Activated CD8-positive, alpha-beta T cell treated with anti-CD3 and anti-CD28 coated beads for 36 hours (primary cell): ENCODE data around the gene HSDL2. TPM values are rescaled to one million over a fixed set of nuclear protein-coding genes. Genes with fewer than 3 reads are reported as not detected.
A peak's percentile ranks its signal among the peaks of the same experiment; 100 is the strongest.
"Not testable (repeated sequence)": the region's sequence is repeated elsewhere in the genome, so short reads cannot be mapped to it uniquely, and the experiment has no call there.

ENCODE experiments used
- ATAC-seq: fragments of 200-7000 bp; cut with Tn5 transposase; one replicate; pipeline ENCODE4 v1.10.0; 2021; ENCODE audit warnings: mild to moderate bottlenecking, moderate library complexity
- CTCF ChIA-PET: fragments of 350-600 bp; sonication (Branson Sonifier 250); formaldehyde crosslinking; loops from one replicate; lab custom pipeline; 2021; ENCODE audit warnings: antibody characterized with exemption; lab: Charles Lee
- POLR2A ChIA-PET: fragments of 350-600 bp; sonication (Branson Sonifier 250); formaldehyde crosslinking; loops from one replicate; lab custom pipeline; 2021; ENCODE audit warnings: antibody characterized with exemption; lab: Charles Lee
- DNase-seq: peaks from one replicate; pipeline ENCODE4 v3.0.0-alpha.2; 2020
- H3K27ac Mint-ChIP-seq: one replicate; pipeline ENCODE4 v1.8.0; 2021; ENCODE audit warnings: mild to moderate bottlenecking, mixed read lengths
- H3K27me3 Mint-ChIP-seq: one replicate; pipeline ENCODE4 v1.8.0; 2021; ENCODE audit warnings: mixed read lengths
- H3K36me3 Mint-ChIP-seq: one replicate; pipeline ENCODE4 v1.8.0; 2021; ENCODE audit warnings: low read depth, mixed read lengths
- H3K4me1 Mint-ChIP-seq: one replicate; pipeline ENCODE4 v1.8.0; 2021; ENCODE audit warnings: low read depth, mixed read lengths
- H3K4me3 Mint-ChIP-seq: one replicate; pipeline ENCODE4 v1.8.0; 2021; ENCODE audit warnings: mild to moderate bottlenecking, moderate library complexity, mixed read lengths
- H3K9me3 Mint-ChIP-seq: one replicate; pipeline ENCODE4 v1.8.0; 2021; ENCODE audit warnings: mixed read lengths
- CTCF ChIP-seq: fragments of 200-600 bp; IDR thresholded peaks from one replicate; pipeline ENCODE4 v1.8.0; 2022; ENCODE audit warnings: antibody characterized with exemption, mild to moderate bottlenecking
- intact Hi-C: fragments of 100-400 bp; cut with micrococcal nuclease; formaldehyde crosslinking; loops from one replicate; pipeline ENCODE4 v1.10.0; 2022
- total RNA-seq, 2 experiments: library from RNA; stranded (reverse); gene quantifications; one replicate each; pipeline ENCODE4 v1.2.3, GENCODE V29; 2021

HSDL2 gene
- total RNA-seq, 2 experiments from 2014 or later = 24.5 to 25.3 TPM

- Mint-ChIP-seq H3K9me3 (no peaks in the 10 kb centered on the region), H3K36me3 (no peaks in the 10 kb centered on the region), H3K4me1 (peaks cover 22% of the 10 kb centered on the region), H3K27me3 (peaks cover 2% of the 10 kb centered on the region), H3K4me3 (no peak overlapping the region), H3K27ac (peak overlapping the region; percentile 13)
- ATAC-seq (peak; percentile 75), DNase-seq (no peak)
- POLR2A ChIA-PET = interaction anchor here (1.0 kb wide), 1 partner anchor 247 kb away, joined by 3 read pairs; no protein-coding TSS in a partner anchor
- CTCF ChIA-PET = interaction anchor here (0.7 to 5.3 kb wide), 23 partner anchors 10 to 677 kb away, joined by 3 to 105 read pairs (median 6); partner anchors contain the start of genes HSDL2 and PTBP3
- intact Hi-C loops = loop anchor here (2.0 kb wide), 1 partner anchor 263 kb away; no protein-coding TSS in a partner anchor
- no peak for TF ChIP-seq CTCF
Observed at GRCh38 chr9:112360047-112360804, 19.7 kb upstream of the HSDL2 start.

GRCh38 chr9:112361601-112362000, 18.3 kb upstream of the HSDL2 start:
- H3K27ac Mint-ChIP-seq = no peak overlapping the region
- peaks cover 12% of the 10 kb centered on the region for H3K4me1 Mint-ChIP-seq
- peak; percentile 89 for TF ChIP-seq CTCF
- ATAC-seq (no peak), DNase-seq (no peak)
- peaks cover 2% of the 10 kb centered on the region for H3K27me3 Mint-ChIP-seq
- ChIA-PET POLR2A (interaction anchor here (0.7 to 1.0 kb wide), 3 partner anchors 17 to 249 kb away, joined by 3 read pairs; no protein-coding TSS in a partner anchor), CTCF (interaction anchor here (0.6 to 5.3 kb wide), 35 partner anchors 9 to 604 kb away, joined by 3 to 105 read pairs (median 4); partner anchors contain the start of genes HSDL2 and PTBP3)
- no peak overlapping the region for H3K4me3 Mint-ChIP-seq
- intact Hi-C loops = loop anchor here (2.0 kb wide), 1 partner anchor 265 kb away; no protein-coding TSS in a partner anchor
- no peaks in the 10 kb centered on the region for H3K9me3 Mint-ChIP-seq
- no peaks in the 10 kb centered on the region for H3K36me3 Mint-ChIP-seq

GRCh38 chr9:112364761-112365160, 15.1 kb upstream of the HSDL2 start:
- ATAC-seq = no peak
- Mint-ChIP-seq H3K36me3 (no peaks in the 10 kb centered on the region), H3K4me3 (no peak overlapping the region), H3K4me1 (peaks cover 12% of the 10 kb centered on the region), H3K27me3 (peaks cover 2% of the 10 kb centered on the region), H3K27ac (no peak overlapping the region), H3K9me3 (peaks cover 7% of the 10 kb centered on the region)
- POLR2A ChIA-PET = no interaction called here
- intact Hi-C loops = no loop called here
- CTCF ChIA-PET = interaction anchor here (0.8 to 1.1 kb wide), 3 partner anchors 12 to 276 kb away, joined by 3 read pairs; no protein-coding TSS in a partner anchor
- no peak for DNase-seq
- TF ChIP-seq CTCF = no peak

GRCh38 chr9:112365257-112365656, 14.7 kb upstream of the HSDL2 start:
- ChIA-PET CTCF (interaction anchor here (1.0 to 2.2 kb wide), 3 partner anchors 12 to 277 kb away, joined by 3 to 16 read pairs (median 3); no protein-coding TSS in a partner anchor), POLR2A (interaction anchor here (2.2 kb wide), 1 partner anchor 15 kb away, joined by 6 read pairs; the partner anchor contains the start of gene HSDL2)
- H3K27me3 Mint-ChIP-seq, H3K4me3 Mint-ChIP-seq, intact Hi-C loops, H3K27ac Mint-ChIP-seq, H3K4me1 Mint-ChIP-seq, ATAC-seq, H3K36me3 Mint-ChIP-seq, DNase-seq: not testable (repeated sequence)
- H3K9me3 Mint-ChIP-seq = peaks cover 10% of the 10 kb centered on the region

- peaks cover 13% of the 10 kb centered on the region for H3K9me3 Mint-ChIP-seq
- peaks cover 2% of the 10 kb centered on the region for H3K4me1 Mint-ChIP-seq
- H3K27me3 Mint-ChIP-seq = peaks cover 2% of the 10 kb centered on the region
- H3K4me3 Mint-ChIP-seq = no peak overlapping the region
- intact Hi-C loops = no loop called here
- ChIA-PET CTCF (interaction anchor here (0.7 to 2.2 kb wide), 5 partner anchors 13 to 1568 kb away, joined by 3 to 16 read pairs (median 3); partner anchors contain the start of gene HSDL2), POLR2A (interaction anchor here (0.9 to 2.2 kb wide), 4 partner anchors 11 to 273 kb away, joined by 3 to 6 read pairs (median 3); partner anchors contain the start of gene HSDL2)
- no peak overlapping the region for H3K27ac Mint-ChIP-seq
- no peaks in the 10 kb centered on the region for H3K36me3 Mint-ChIP-seq
- DNase-seq = no peak
- TF ChIP-seq CTCF = no peak
- ATAC-seq = no peak
Observed at GRCh38 chr9:112366591-112366990, 13.3 kb upstream of the HSDL2 start.
